ENCODE measurements around the gene SP1. TPM values are rescaled to one million over a fixed set of nuclear protein-coding genes. Genes with fewer than 3 reads are reported as not detected.
A peak's percentile ranks its signal among the peaks of the same experiment; 100 is the strongest.

Gene SP1
- total and polyA plus RNA-seq, 9 of the 15 experiments (the other 6 are each of a cell fraction or from before 2014, with no cell fraction given): 8.0 to 65.5 (median 41.6) TPM

DNA sequence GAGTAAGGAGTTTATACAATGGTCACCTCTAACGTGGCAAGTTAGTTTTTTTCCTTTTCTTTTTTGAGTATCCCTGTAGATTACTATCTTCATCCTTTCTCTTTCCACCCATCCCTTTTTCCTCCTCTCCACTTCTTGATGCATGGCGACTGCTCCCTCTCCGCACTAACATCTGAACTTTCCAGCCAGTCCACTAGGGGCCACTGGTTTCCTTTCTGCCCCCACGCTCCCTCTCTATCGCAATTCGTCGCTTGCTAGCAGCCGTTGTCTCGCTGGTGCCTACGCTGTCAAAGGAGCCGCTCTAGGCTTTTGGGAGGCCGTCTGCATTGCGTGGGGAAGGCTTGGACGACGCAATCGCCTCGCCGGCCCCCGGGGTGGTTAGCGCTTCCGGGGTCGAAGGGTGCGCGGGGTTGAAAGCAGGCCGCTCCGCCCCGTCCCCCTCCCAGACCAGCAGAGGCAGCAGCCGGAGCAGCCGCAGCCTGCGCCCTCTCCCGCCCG lies 71.7 kb downstream of the SP1 start, which contains the start of gene PCBP2 (continued):
- TF ChIP-seq ZNF57 (CRISPR knock-in tag; IDR thresholded peaks at IDR 0.05): no peak
- TF ChIP-seq ZBTB17 (CRISPR knock-in tag; IDR thresholded peaks at IDR 0.05): no peak
- TF ChIP-seq NR3C1 (CRISPR knock-in tag; IDR thresholded peaks at IDR 0.05): no peak
- TF ChIP-seq RFX5 (IDR thresholded peaks at IDR 0.05; ENCODE audit: low read depth, low read length): no peak
- no peak for TF ChIP-seq NELFE (IDR thresholded peaks at IDR 0.05; ENCODE audit: insufficient read depth, insufficient read length)
- no peak for TF ChIP-seq FOS (IDR thresholded peaks at IDR 0.05; ENCODE audit: extremely low read depth, insufficient read length)
- no peak for TF ChIP-seq ZNF431 (CRISPR knock-in tag; IDR thresholded peaks at IDR 0.05)
- TF ChIP-seq PPARD (CRISPR knock-in tag; IDR thresholded peaks at IDR 0.05): no peak
- TF ChIP-seq ZNF589 (CRISPR knock-in tag; IDR thresholded peaks at IDR 0.05; ENCODE audit: low read depth): no peak
- TF ChIP-seq EWSR1 (IDR thresholded peaks at IDR 0.05; ENCODE audit: borderline replicate concordance, low read depth, partially characterized antibody): no peak
- no peak for TF ChIP-seq ZNF282 (CRISPR knock-in tag; IDR thresholded peaks at IDR 0.05)
- TF ChIP-seq, protein P1, sequence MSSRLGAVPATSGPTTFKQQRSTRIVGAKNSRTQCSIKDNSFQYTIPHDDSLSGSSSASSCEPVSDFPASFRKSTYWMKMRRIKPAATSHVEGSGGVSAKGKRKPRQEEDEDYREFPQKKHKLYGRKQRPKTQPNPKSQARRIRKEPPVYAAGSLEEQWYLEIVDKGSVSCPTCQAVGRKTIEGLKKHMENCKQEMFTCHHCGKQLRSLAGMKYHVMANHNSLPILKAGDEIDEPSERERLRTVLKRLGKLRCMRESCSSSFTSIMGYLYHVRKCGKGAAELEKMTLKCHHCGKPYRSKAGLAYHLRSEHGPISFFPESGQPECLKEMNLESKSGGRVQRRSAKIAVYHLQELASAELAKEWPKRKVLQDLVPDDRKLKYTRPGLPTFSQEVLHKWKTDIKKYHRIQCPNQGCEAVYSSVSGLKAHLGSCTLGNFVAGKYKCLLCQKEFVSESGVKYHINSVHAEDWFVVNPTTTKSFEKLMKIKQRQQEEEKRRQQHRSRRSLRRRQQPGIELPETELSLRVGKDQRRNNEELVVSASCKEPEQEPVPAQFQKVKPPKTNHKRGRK (tag; IDR thresholded peaks at IDR 0.05): no peak
- no peak for TF ChIP-seq ELF2 (CRISPR knock-in tag; IDR thresholded peaks at IDR 0.05)
- TF ChIP-seq BACH1 (tag; IDR thresholded peaks at IDR 0.05): no peak
- 0 out of 2 replicates have a peak, but pooled peaks have one; percentile 54 for TF ChIP-seq SMC3 (conservative IDR thresholded peaks at IDR 0.05; ENCODE audit: insufficient read depth, low read depth, low read length)
- TF ChIP-seq SAP30 (IDR thresholded peaks at IDR 0.05; ENCODE audit: borderline replicate concordance, insufficient read depth, low read depth, low read length, poor library complexity, severe bottlenecking): no peak
- no peak for TF ChIP-seq ZNF140 (CRISPR knock-in tag; IDR thresholded peaks at IDR 0.05)
- TF ChIP-seq, protein P2, sequence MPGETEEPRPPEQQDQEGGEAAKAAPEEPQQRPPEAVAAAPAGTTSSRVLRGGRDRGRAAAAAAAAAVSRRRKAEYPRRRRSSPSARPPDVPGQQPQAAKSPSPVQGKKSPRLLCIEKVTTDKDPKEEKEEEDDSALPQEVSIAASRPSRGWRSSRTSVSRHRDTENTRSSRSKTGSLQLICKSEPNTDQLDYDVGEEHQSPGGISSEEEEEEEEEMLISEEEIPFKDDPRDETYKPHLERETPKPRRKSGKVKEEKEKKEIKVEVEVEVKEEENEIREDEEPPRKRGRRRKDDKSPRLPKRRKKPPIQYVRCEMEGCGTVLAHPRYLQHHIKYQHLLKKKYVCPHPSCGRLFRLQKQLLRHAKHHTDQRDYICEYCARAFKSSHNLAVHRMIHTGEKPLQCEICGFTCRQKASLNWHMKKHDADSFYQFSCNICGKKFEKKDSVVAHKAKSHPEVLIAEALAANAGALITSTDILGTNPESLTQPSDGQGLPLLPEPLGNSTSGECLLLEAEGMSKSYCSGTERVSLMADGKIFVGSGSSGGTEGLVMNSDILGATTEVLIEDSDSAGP (CRISPR knock-in tag; IDR thresholded peaks at IDR 0.05): no peak
- no peak for TF ChIP-seq KLF16 (IDR thresholded peaks at IDR 0.05)
- TF ChIP-seq, protein P3, sequence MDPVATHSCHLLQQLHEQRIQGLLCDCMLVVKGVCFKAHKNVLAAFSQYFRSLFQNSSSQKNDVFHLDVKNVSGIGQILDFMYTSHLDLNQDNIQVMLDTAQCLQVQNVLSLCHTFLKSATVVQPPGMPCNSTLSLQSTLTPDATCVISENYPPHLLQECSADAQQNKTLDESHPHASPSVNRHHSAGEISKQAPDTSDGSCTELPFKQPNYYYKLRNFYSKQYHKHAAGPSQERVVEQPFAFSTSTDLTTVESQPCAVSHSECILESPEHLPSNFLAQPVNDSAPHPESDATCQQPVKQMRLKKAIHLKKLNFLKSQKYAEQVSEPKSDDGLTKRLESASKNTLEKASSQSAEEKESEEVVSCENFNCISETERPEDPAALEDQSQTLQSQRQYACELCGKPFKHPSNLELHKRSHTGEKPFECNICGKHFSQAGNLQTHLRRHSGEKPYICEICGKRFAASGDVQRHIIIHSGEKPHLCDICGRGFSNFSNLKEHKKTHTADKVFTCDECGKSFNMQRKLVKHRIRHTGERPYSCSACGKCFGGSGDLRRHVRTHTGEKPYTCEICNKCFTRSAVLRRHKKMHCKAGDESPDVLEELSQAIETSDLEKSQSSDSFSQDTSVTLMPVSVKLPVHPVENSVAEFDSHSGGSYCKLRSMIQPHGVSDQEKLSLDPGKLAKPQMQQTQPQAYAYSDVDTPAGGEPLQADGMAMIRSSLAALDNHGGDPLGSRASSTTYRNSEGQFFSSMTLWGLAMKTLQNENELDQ (CRISPR knock-in tag; IDR thresholded peaks at IDR 0.05; ENCODE audit: borderline replicate concordance): no peak
- TF ChIP-seq ARNT (IDR thresholded peaks at IDR 0.05): peak in 1 of 2 experiments; percentile 94; a peak in 2 of 4 replicates
- TF ChIP-seq ZNF764 (CRISPR knock-in tag; IDR thresholded peaks at IDR 0.05; ENCODE audit: low read depth): no peak
- TF ChIP-seq PRMT5 (CRISPR knock-in tag; IDR thresholded peaks at IDR 0.05): no peak
- peak; percentile 25; the same call in 1 of the 2 replicates for TF ChIP-seq BMI1 (IDR thresholded peaks at IDR 0.05; ENCODE audit: low read length)
